Measurements from ENCODE around the gene OPN3. TPM values are rescaled to one million over a fixed set of nuclear protein-coding genes. Genes with fewer than 3 reads are reported as not detected.

Gene OPN3
- total and polyA plus RNA-seq, 2 of the 4 experiments (the other 2 are of a cell fraction), result 16.4 to 21.9 TPM

DNA sequence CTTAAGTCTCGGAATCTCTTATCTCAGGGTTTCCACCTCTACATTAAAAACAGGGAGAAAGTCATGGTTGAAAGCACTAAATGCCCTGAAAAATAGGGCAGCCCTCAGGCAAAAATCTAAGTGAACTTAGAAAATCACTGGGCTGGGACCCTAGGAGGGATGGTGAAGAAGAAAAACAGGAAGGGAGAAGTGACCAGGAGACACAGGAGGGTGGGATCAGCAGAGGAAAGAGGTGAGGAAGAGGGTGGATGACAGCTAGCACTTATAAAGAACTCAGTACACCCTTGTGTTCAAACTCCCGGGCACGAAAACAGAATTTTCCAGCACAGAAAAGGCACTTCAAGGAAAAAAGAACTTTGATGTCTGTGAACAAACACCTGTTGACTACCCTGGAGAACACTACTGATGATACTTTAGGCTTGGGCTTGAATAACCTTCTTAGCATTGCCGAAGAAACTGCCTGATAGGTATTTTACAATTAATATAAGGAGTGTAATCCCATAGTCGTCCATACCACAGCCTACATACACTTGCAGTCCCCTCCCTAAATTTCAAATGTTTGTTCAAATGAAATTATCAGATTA, 2.0 kb downstream of the OPN3 start:
- peak overlapping the region; percentile 24 for H2BK5ac ChIP-seq (ENCODE audit: low read depth, low read length, poor library complexity, severe bottlenecking)
- no peak overlapping the region for H2AFZ ChIP-seq (replicated peaks; ENCODE audit: low read length, poor library complexity)
- H3K9ac ChIP-seq (ENCODE audit: low read depth, low read length), result peak overlapping the region; percentile 50
- POLR2A ChIA-PET (ENCODE audit: unreplicated experiment), result no interaction called here
- DNase-seq, result no peak
- in situ Hi-C loops (cut with MboI; ENCODE audit: low sequenced_read_pairs) (no loop called here), dilution Hi-C loops (cut with HindIII; ENCODE audit: low sequenced_read_pairs, unreplicated experiment) (no loop called here), intact Hi-C loops (cut with micrococcal nuclease) (no loop called here)
- peaks cover 12% of the 10 kb centered on the region for H3K4me1 ChIP-seq (ENCODE audit: control insufficient read depth, insufficient read depth, low read length)
- no peak overlapping the region for H3K56ac ChIP-seq (ENCODE audit: extremely low read depth, insufficient read depth, low read length)
- H3K18ac ChIP-seq (ENCODE audit: low read depth, low read length), result peak overlapping the region; percentile 51; the same call in 1 of the 2 replicates
- no CpG with 5 or more reads among the region's 5 CpGs for WGBS, 2 experiments (ENCODE audit: extremely low coverage in 2 of 2, insufficient read length in 1 of 2)
- H3K9me1 ChIP-seq (ENCODE audit: insufficient read depth, low read length), result peaks cover 11% of the 10 kb centered on the region
- H3K14ac ChIP-seq (replicated peaks; ENCODE audit: low read depth, low read length), result peak overlapping the region; percentile 43
- TF ChIP-seq CHD1 (IDR thresholded peaks at IDR 0.05; ENCODE audit: low read depth, low read length) (no peak), NFE2L2 (IDR thresholded peaks at IDR 0.05; ENCODE audit: low read depth, low read length) (no peak), RCOR1 (IDR thresholded peaks at IDR 0.05; ENCODE audit: insufficient replicate concordance, low read length) (no peak), RFX5 (IDR thresholded peaks at IDR 0.05; ENCODE audit: low read depth, low read length) (no peak), SMC3 (IDR thresholded peaks at IDR 0.05; ENCODE audit: low read depth, low read length) (no peak), POLR2A (IDR thresholded peaks at IDR 0.05; ENCODE audit: low read depth, low read length) (no peak), BHLHE40 (IDR thresholded peaks at IDR 0.05; ENCODE audit: low read depth, low read length) (no peak), MAFK (IDR thresholded peaks at IDR 0.05; ENCODE audit: low read depth, low read length) (no peak)
- TF ChIP-seq, protein P1, sequence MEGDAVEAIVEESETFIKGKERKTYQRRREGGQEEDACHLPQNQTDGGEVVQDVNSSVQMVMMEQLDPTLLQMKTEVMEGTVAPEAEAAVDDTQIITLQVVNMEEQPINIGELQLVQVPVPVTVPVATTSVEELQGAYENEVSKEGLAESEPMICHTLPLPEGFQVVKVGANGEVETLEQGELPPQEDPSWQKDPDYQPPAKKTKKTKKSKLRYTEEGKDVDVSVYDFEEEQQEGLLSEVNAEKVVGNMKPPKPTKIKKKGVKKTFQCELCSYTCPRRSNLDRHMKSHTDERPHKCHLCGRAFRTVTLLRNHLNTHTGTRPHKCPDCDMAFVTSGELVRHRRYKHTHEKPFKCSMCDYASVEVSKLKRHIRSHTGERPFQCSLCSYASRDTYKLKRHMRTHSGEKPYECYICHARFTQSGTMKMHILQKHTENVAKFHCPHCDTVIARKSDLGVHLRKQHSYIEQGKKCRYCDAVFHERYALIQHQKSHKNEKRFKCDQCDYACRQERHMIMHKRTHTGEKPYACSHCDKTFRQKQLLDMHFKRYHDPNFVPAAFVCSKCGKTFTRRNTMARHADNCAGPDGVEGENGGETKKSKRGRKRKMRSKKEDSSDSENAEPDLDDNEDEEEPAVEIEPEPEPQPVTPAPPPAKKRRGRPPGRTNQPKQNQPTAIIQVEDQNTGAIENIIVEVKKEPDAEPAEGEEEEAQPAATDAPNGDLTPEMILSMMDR (conservative IDR thresholded peaks at IDR 0.05; ENCODE audit: low read depth, low read length), result no peak
- 0 out of 2 replicates have a peak, but pooled peaks cover 6% of the 10 kb centered on the region for H4K20me1 ChIP-seq (ENCODE audit: insufficient read depth, low read length)
- no peak overlapping the region for H4K5ac ChIP-seq (ENCODE audit: low read depth, low read length)
- H2AK9ac ChIP-seq (replicated peaks; ENCODE audit: low read depth, low read length, poor library complexity), result peak overlapping the region; percentile 65
- peak overlapping the region; percentile 46; the same call in 1 of the 2 replicates for H2BK20ac ChIP-seq (ENCODE audit: low read depth, low read length)
- H3K4me2 ChIP-seq (ENCODE audit: low read depth, low read length), result peak overlapping the region; percentile 88
- H3K9me3 ChIP-seq (ENCODE audit: control insufficient read depth, insufficient read depth, low read length), result no peaks in the 10 kb centered on the region
- peak overlapping the region; percentile 27 for H3K4me3 ChIP-seq (ENCODE audit: insufficient read depth, low read depth, low read length)
- H4K8ac ChIP-seq (ENCODE audit: low read depth in 2 of 2, low read length in 2 of 2), result no peak overlapping the region; a peak in 1 of 4 replicates
- BruUV-seq (replicated peaks), result no TSS peak
- H3K27me3 ChIP-seq (ENCODE audit: control insufficient read depth, insufficient read depth, low read length), result no peaks in the 10 kb centered on the region
- CTCF ChIA-PET, result interaction anchor here (1.3 kb wide), 1 partner anchor 27 kb away, joined by 3 read pairs; no protein-coding TSS in a partner anchor
- peaks cover 15 to 35% of the 10 kb centered on the region in 2 experiments for H3K79me1 ChIP-seq (ENCODE audit: low read depth in 1 of 2, low read length in 2 of 2)
- H2BK120ac ChIP-seq (ENCODE audit: low read depth, low read length), result no peak overlapping the region; the same call in 1 of the 2 replicates
- peak overlapping the region; percentile 68; the same call in 1 of the 2 replicates for H3K23ac ChIP-seq (ENCODE audit: low read depth, low read length)
- H3K27ac ChIP-seq (ENCODE audit: insufficient read depth, low read length), result no peak overlapping the region
- no peak overlapping the region for H2AK5ac ChIP-seq (ENCODE audit: low read depth, low read length)
- H4K91ac ChIP-seq (ENCODE audit: insufficient read depth, low read depth, low read length), result peak overlapping the region; percentile 9; the same call in 1 of the 2 replicates
- H2BK15ac ChIP-seq (ENCODE audit: low read depth, low read length), result no peak overlapping the region
- H3K4ac ChIP-seq (ENCODE audit: low read depth, low read length), result peak overlapping the region; percentile 27; the same call in 1 of the 2 replicates
- H3K36me3 ChIP-seq (ENCODE audit: control insufficient read depth, insufficient read depth, low read length), result peaks cover 2% of the 10 kb centered on the region; the same call in 1 of the 2 replicates
- no peak for ATAC-seq (ENCODE audit: low read depth)

Measured in IMR-90 (cell line).